GM12873 (cell line): ENCODE results near the gene NBAS.

ENCODE experiments used
- CTCF ChIP-seq: IDR thresholded peaks from 2 replicates; pipeline ENCODE4 v1.5.1; 2012; ENCODE audit warnings: low read depth, mild to moderate bottlenecking, moderate library complexity, low read length, control low read depth; ENCODE audit not compliant: insufficient read depth; ENCODE audit errors: missing control alignments

NBAS gene

GRCh38 chr2:15186118-15186517 lies 375.0 kb downstream of the NBAS start:
- TF ChIP-seq CTCF, result no peak

GRCh38 chr2:15184491-15184890 lies 376.6 kb downstream of the NBAS start:
- TF ChIP-seq CTCF, result no peak

GRCh38 chr2:15182275-15182674 lies 378.9 kb downstream of the NBAS start:
- no peak for TF ChIP-seq CTCF

GRCh38 chr2:15181092-15181745 lies 379.9 kb downstream of the NBAS start:
- TF ChIP-seq CTCF, result no peak

GRCh38 chr2:15180379-15180778 lies 380.8 kb downstream of the NBAS start:
- TF ChIP-seq CTCF, result no peak

- no peak for TF ChIP-seq CTCF
These were observed 382.2 kb downstream of the NBAS start for GRCh38 chr2:15178946-15179345.

GRCh38 chr2:15177103-15177502 lies 384.0 kb downstream of the NBAS start:
- no peak for TF ChIP-seq CTCF
